Measurements from ENCODE around the gene C3orf62. TPM values are rescaled to one million over a fixed set of nuclear protein-coding genes. Genes with fewer than 3 reads are reported as not detected.
"Not testable (repeated sequence)": the region's sequence is repeated elsewhere in the genome, so short reads cannot be mapped to it uniquely, and the experiment has no call there.

Gene C3orf62
- total RNA-seq, 1 donor from 2014 or later = 6.5 TPM

GRCh38 chr3:49220985-49221563, 56.0 kb downstream of the C3orf62 start:
- not testable (repeated sequence) for DNase-seq (ENCODE audit: low spot score in 2 of 2); FAIRE-seq

- FAIRE-seq (no peak), DNase-seq (ENCODE audit: low spot score in 2 of 2) (no peak)
Measured at GRCh38 chr3:49219132-49219531, 57.9 kb downstream of the C3orf62 start.

Small RNA genes within 50 kb of the gene (small RNA-seq; reads per million reads assigned to genes)
- gene AC121247.2 (not detected), gene MIR4271 (not detected), gene RF00019 (not detected)

Other genes with a start within 250 kb of the C3orf62 start
- gene IMPDH2, start 247.8 kb downstream of the C3orf62 start, total RNA-seq = 190 TPM
- 148 TPM for gene QRICH1, start 183.2 kb downstream of the C3orf62 start, total RNA-seq
- gene QARS1, start 172.5 kb downstream of the C3orf62 start, total RNA-seq = 179 TPM
- 44.8 TPM for gene USP19, start 156.4 kb downstream of the C3orf62 start, total RNA-seq
- gene LAMB2, start 144.2 kb downstream of the C3orf62 start, total RNA-seq = 30.2 TPM
- gene CCDC71, start 110.9 kb downstream of the C3orf62 start, total RNA-seq = 17.9 TPM
- gene KLHDC8B, start 105.6 kb downstream of the C3orf62 start, total RNA-seq = 16.3 TPM
- 22.0 TPM for gene USP4, start 62.8 kb upstream of the C3orf62 start, total RNA-seq
- 80.3 TPM for gene GPX1, start 81.1 kb upstream of the C3orf62 start, total RNA-seq
- 143 TPM for gene RHOA, start 134.7 kb upstream of the C3orf62 start, total RNA-seq
- 11.0 TPM for gene TCTA, start 135.2 kb upstream of the C3orf62 start, total RNA-seq
- 1.6 TPM for gene AMT, start 145.2 kb upstream of the C3orf62 start, total RNA-seq
- gene NICN1, start 152.1 kb upstream of the C3orf62 start, total RNA-seq = 6.5 TPM
- 20.0 TPM for gene DAG1, start 193.0 kb upstream of the C3orf62 start, total RNA-seq